PC-3 (cell line): ENCODE results near the gene ACTR6. TPM values are rescaled to one million over a fixed set of nuclear protein-coding genes. Genes with fewer than 3 reads are reported as not detected.
"Not testable (repeated sequence)": the region's sequence is repeated elsewhere in the genome, so short reads cannot be mapped to it uniquely, and the experiment has no call there.

Source experiments
- ATAC-seq: fragments of 200-7000 bp; cut with Tn5 transposase; 2 replicates; pipeline ENCODE4 v1.9.1; 2020; ENCODE audit warnings: mild to moderate bottlenecking, moderate library complexity
- BruUV-seq: library from RNA; stranded (reverse); fragments of 400-500 nt; replicated peaks from 2 replicates; lab custom pipeline; 2021; lab: Mats Ljungman, UMichigan
- CTCF ChIA-PET: fragments of 300-600 bp; sonication (Branson Sonifier 250); formaldehyde crosslinking; loops from one replicate; lab custom pipeline; 2022; ENCODE audit warnings: antibody characterized with exemption; lab: Charles Lee
- POLR2A ChIA-PET: fragments of 300-600 bp; sonication (Branson Sonifier 250); formaldehyde crosslinking; loops from one replicate; lab custom pipeline; 2022; ENCODE audit warnings: antibody characterized with exemption; ENCODE audit not compliant: unreplicated experiment; lab: Charles Lee
- DNase-seq: peaks from one replicate; pipeline ENCODE4 v3.0.0-alpha.2; 2015
- H2AFZ ChIP-seq: fragments of 300-600 bp; sonication (generic); 2 replicates; pipeline ENCODE4 v1.6.0; 2016; ENCODE audit warnings: antibody characterized with exemption, low read length
- H3F3A ChIP-seq: fragments of 300-600 bp; sonication (generic); one replicate; pipeline ENCODE4 v1.6.0; 2017; ENCODE audit warnings: antibody characterized with exemption, low read length, control low read depth, mild to moderate bottlenecking; ENCODE audit not compliant: unreplicated experiment
- H3K27ac ChIP-seq: fragments of 300-600 bp; sonication (generic); 2 replicates; pipeline ENCODE4 v1.5.1; 2016; ENCODE audit warnings: mild to moderate bottlenecking, low read length
- H3K27me3 ChIP-seq: fragments of 300-600 bp; sonication (generic); 2 replicates; pipeline ENCODE4 v1.6.1; 2016; ENCODE audit warnings: low read length, mixed read lengths
- H3K36me3 ChIP-seq: fragments of 300-600 bp; sonication (generic); 2 replicates; pipeline ENCODE4 v1.6.1; 2016; ENCODE audit warnings: low read depth, mixed run types, low read length, mixed read lengths
- H3K4me1 ChIP-seq: fragments of 300-600 bp; sonication (generic); 2 replicates; pipeline ENCODE4 v1.5.1; 2016; ENCODE audit warnings: low read length; ENCODE audit not compliant: insufficient read depth
- H3K4me2 ChIP-seq: fragments of 300-600 bp; sonication (generic); 2 replicates; pipeline ENCODE4 v1.6.0; 2016; ENCODE audit warnings: low read length
- H3K4me3 ChIP-seq: fragments of 300-600 bp; sonication (generic); 2 replicates; pipeline ENCODE4 v1.5.1; 2016; ENCODE audit warnings: mild to moderate bottlenecking, low read length, mixed read lengths
- H3K79me2 ChIP-seq: fragments of 300-600 bp; sonication (generic); 2 replicates; pipeline ENCODE4 v1.6.1; 2017; ENCODE audit warnings: low read length, mixed read lengths
- H3K9ac ChIP-seq: fragments of 300-600 bp; sonication (generic); 2 replicates; pipeline ENCODE4 v1.6.0; 2016; ENCODE audit warnings: mild to moderate bottlenecking, low read length
- H3K9me2 ChIP-seq: fragments of 300-600 bp; sonication (generic); replicated peaks from 2 replicates; pipeline ENCODE4 v1.6.1; 2016; ENCODE audit warnings: mixed run types, low read length, mixed read lengths
- H3K9me3 ChIP-seq: fragments of 300-600 bp; sonication (generic); 2 replicates; pipeline ENCODE4 v1.6.1; 2016; ENCODE audit warnings: low read length, mixed read lengths
- H4K20me1 ChIP-seq: fragments of 300-600 bp; sonication (generic); 2 replicates; pipeline ENCODE4 v1.6.1; 2016; ENCODE audit warnings: low read length, mixed read lengths
- EZH2 ChIP-seq: fragments of 300-600 bp; sonication (generic); IDR thresholded peaks from one replicate; pipeline ENCODE4 v1.6.1; 2017; ENCODE audit warnings: antibody characterized with exemption, mild to moderate bottlenecking, low read length; ENCODE audit not compliant: unreplicated experiment
- EZH2phosphoT487 ChIP-seq: fragments of 300-600 bp; sonication (generic); IDR thresholded peaks from 2 replicates; pipeline ENCODE4 v1.6.1; 2018; ENCODE audit warnings: mild to moderate bottlenecking, antibody characterized with exemption, low read length, borderline replicate concordance
- intact Hi-C: fragments of 100-400 bp; cut with micrococcal nuclease; formaldehyde crosslinking; loops from 2 replicates; pipeline ENCODE4 v1.9.0; 2023
- total RNA-seq: library from RNA; depleted of rRNA; stranded (reverse); fragments of >200 nt; gene quantifications from 2 replicates; pipeline ENCODE4 v1.2.3, GENCODE V29; 2014
- TF ChIP-seq, protein P1 (sequence below): fragments of 300-600 bp; sonication (generic); conservative IDR thresholded peaks from 2 replicates; pipeline ENCODE4 v1.5.1; 2017; ENCODE audit warnings: antibody characterized with exemption, low read depth, mild to moderate bottlenecking, low read length

ACTR6 gene
- total RNA-seq, 1 experiment from 2014 or later = 21.2 TPM

DNA sequence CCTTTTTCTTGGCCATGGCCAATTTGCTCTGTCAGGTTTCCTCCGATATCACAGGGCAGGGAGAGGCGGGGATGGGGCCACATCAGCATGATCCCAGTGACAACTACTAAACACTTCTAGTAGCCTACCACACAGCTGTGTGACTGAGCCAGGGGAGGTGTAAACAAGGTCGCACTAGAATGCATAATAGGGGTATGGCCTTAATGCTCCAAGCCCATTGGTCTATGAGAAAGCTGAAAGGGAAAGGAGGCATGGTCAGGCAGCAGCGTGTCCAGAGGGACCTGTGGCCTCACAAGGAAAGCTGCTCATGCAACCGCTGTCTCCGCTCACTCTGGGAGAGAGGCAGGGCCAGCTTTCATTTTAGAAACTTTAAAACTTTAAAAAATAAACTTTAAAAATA, 27.5 kb upstream of the ACTR6 start:
- no peaks in the 10 kb centered on the region for H3F3A ChIP-seq
- ATAC-seq (no peak), DNase-seq (no peak)
- no peak overlapping the region for H3K4me2 ChIP-seq
- ChIA-PET POLR2A (no interaction called here), CTCF (no interaction called here)
- H3K36me3 ChIP-seq = no peaks in the 10 kb centered on the region
- H3K9ac ChIP-seq = no peak overlapping the region
- no peak for TF ChIP-seq EZH2phosphoT487
- TF ChIP-seq EZH2 = no peak
- TF ChIP-seq, protein P1, sequence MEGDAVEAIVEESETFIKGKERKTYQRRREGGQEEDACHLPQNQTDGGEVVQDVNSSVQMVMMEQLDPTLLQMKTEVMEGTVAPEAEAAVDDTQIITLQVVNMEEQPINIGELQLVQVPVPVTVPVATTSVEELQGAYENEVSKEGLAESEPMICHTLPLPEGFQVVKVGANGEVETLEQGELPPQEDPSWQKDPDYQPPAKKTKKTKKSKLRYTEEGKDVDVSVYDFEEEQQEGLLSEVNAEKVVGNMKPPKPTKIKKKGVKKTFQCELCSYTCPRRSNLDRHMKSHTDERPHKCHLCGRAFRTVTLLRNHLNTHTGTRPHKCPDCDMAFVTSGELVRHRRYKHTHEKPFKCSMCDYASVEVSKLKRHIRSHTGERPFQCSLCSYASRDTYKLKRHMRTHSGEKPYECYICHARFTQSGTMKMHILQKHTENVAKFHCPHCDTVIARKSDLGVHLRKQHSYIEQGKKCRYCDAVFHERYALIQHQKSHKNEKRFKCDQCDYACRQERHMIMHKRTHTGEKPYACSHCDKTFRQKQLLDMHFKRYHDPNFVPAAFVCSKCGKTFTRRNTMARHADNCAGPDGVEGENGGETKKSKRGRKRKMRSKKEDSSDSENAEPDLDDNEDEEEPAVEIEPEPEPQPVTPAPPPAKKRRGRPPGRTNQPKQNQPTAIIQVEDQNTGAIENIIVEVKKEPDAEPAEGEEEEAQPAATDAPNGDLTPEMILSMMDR = no peak
- no peaks in the 10 kb centered on the region for H3K9me2 ChIP-seq
- no peaks in the 10 kb centered on the region for H3K4me1 ChIP-seq
- no peak overlapping the region for H2AFZ ChIP-seq
- no peaks in the 10 kb centered on the region for H4K20me1 ChIP-seq
- no peaks in the 10 kb centered on the region for H3K79me2 ChIP-seq
- intact Hi-C loops = loop anchor here (2.0 kb wide), 1 partner anchor 52 kb away; no protein-coding TSS in a partner anchor
- H3K9me3 ChIP-seq = no peaks in the 10 kb centered on the region
- H3K27me3 ChIP-seq = no peaks in the 10 kb centered on the region
- no TSS peak for BruUV-seq
- H3K27ac ChIP-seq = no peak overlapping the region
- no peak overlapping the region for H3K4me3 ChIP-seq

GRCh38 chr12:100174495-100174894, 26.1 kb upstream of the ACTR6 start:
- no TSS peak for BruUV-seq
- DNase-seq = peak; percentile 58
- no peak overlapping the region for H3K4me2 ChIP-seq

GRCh38 chr12:100176493-100176892, 24.1 kb upstream of the ACTR6 start:
- CTCF ChIA-PET, DNase-seq, ATAC-seq, intact Hi-C loops, H3K4me2 ChIP-seq, H3K27me3 ChIP-seq, H3K9me3 ChIP-seq, H3F3A ChIP-seq, H3K27ac ChIP-seq, H2AFZ ChIP-seq, H3K36me3 ChIP-seq, H3K9ac ChIP-seq, H3K79me2 ChIP-seq, H3K9me2 ChIP-seq, H3K4me3 ChIP-seq, H3K4me1 ChIP-seq, POLR2A ChIA-PET, BruUV-seq, H4K20me1 ChIP-seq: not testable (repeated sequence)

More at GRCh38 chr12:100174495-100174894, 26.1 kb upstream of the ACTR6 start:
- Histone ChIP-seq H3K9ac (no peak overlapping the region), H3K79me2 (no peaks in the 10 kb centered on the region), H3K9me3 (no peaks in the 10 kb centered on the region), H3F3A (no peaks in the 10 kb centered on the region), H4K20me1 (no peaks in the 10 kb centered on the region), H3K4me3 (no peak overlapping the region), H3K27me3 (no peaks in the 10 kb centered on the region), H3K27ac (no peak overlapping the region), H3K36me3 (no peaks in the 10 kb centered on the region), H3K4me1 (no peaks in the 10 kb centered on the region), H2AFZ (no peak overlapping the region), H3K9me2 (no peaks in the 10 kb centered on the region)
- intact Hi-C loops = no loop called here
- CTCF ChIA-PET = interaction anchor here (0.5 kb wide), 1 partner anchor 11 kb away, joined by 3 read pairs; no protein-coding TSS in a partner anchor
- peak; percentile 66 for ATAC-seq
- TF ChIP-seq EZH2phosphoT487 (no peak), EZH2 (no peak)
- TF ChIP-seq, protein P1 = no peak
- POLR2A ChIA-PET = no interaction called here
